GM18526 (cell line): ENCODE data around the gene SUPT6H.

ENCODE experiments used
- POLR2A ChIP-seq: IDR thresholded peaks from 3 replicates; pipeline ENCODE4 v1.6.1; 2011; ENCODE audit not compliant: insufficient read length; ENCODE audit errors: extremely low read depth

The SUPT6H gene

DNA sequence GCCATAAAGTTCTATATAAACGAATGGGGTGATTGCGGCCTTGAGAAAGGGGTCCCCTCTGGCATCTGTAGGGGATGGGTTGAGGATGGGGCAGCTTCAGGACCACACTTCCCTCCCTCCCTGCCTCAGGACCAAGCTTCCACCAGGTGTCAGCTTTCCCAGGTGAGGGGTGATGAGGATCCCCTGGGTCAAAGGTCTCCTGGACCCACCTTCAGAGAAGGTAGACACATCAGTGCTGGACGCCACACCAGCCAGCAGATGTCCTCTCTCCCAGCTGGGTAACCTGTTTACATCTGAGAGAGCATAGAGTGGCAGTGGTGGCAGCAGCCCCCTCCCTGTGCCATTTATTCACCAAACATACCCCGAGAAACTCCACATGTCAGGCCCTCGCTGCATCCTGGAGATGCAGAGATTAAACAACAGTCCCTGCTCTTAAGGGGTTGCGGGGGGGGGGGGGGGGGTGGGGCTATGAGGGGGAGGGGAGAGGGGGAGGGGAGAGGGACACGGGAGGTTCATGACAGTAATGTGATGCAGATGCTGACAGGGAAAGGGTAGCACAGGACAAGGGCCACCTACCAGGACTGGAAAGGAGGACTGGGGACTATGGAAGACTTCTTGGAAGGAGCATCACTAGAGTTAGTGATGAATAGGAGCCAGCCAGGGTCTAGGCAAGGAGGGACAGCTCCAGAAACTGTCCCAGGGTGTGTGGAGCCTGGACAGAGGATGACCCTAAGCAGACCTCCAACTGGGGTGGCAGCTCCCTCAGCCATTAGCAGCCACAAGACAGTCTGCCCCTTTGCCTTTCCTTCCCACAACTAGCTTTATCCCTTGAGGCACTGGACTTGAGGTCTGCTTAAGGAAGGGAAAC, 44.7 kb downstream of the SUPT6H start:
- TF ChIP-seq POLR2A, result no peak

DNA sequence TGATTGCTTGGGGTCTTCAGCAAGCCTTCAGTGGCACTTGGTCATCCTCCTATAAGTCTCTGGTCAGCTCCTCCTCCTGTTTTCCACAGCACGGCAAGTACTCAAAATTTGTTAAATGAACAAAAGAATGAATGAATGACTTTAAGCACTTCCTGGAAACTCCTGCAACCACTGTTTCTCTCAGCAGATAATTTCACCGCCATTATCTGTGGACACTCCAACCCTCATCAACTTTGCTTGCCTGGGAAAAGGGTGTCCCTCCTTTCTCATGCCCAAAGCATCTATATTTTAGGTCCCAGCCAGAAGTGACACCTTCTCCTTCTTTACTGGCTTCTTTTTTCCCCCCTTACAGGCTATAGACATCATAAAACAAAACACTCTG, 45.3 kb downstream of the SUPT6H start:
- no peak for TF ChIP-seq POLR2A

DNA sequence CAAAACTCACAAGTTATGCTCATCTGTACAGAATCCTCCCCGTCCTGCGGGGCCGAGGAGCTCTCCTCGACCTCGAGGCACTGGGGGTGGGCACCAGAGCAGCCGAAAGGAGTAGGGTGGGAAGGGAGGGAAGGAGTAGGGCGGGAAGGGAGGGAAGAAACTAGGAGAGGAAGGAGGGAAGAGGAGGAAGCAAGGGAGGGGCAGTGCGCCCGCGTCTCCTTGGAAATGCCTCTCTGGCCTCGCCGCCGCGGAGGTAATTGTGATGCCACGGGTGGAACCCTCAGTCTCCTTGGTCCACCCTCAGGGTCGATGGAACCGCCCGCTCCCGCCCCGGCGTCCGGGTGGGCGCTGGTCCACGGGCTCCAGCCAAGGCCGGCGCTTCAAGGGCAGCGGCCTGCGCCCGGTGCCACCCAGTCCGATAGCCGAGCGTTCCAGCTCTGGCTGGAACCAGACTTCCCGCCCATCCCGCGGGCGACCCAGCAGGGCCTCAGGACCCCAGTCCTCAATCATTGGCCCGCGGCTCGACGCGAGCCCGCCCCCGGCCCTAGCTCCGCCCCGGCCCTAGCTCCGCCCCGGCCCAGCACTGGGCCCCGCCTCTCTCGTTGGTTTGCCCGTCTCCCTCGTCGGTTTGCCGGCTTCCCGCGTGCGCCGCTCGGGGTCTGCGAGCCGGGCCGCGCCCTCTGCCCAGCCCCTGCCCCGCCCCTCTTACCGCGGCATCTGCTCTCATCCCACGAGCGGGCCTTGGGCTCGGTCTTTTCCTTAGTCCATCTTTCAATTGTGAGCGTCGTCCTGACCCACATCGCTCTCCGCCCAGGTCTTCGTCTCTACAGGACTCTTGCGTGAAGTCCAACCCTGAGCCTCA, 49.1 kb downstream of the SUPT6H start:
- TF ChIP-seq POLR2A, result peak; percentile 70

DNA sequence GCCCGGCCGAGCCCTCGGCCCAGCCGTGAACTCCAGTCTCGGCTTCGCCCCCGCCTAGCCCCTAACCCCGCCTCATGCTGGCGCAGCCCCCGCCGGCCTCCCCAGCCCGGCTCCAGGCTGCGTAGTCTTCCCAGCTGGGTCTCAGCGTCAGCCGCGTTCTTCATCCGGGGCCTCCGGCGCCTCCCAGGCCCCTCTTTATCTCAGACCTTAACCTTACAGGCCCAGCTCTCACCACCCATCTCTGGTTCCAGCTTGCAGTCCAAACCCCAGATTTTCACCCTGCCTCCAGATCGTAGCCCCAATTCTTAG, 49.7 kb downstream of the SUPT6H start, which contains the start of gene PROCA1:
PROCA1 (minus strand) TSS at position 166 of the 309 bp plus-strand sequence. CDS start 228 bp downstream, outside the sequence.
- TF ChIP-seq POLR2A, result no peak

DNA sequence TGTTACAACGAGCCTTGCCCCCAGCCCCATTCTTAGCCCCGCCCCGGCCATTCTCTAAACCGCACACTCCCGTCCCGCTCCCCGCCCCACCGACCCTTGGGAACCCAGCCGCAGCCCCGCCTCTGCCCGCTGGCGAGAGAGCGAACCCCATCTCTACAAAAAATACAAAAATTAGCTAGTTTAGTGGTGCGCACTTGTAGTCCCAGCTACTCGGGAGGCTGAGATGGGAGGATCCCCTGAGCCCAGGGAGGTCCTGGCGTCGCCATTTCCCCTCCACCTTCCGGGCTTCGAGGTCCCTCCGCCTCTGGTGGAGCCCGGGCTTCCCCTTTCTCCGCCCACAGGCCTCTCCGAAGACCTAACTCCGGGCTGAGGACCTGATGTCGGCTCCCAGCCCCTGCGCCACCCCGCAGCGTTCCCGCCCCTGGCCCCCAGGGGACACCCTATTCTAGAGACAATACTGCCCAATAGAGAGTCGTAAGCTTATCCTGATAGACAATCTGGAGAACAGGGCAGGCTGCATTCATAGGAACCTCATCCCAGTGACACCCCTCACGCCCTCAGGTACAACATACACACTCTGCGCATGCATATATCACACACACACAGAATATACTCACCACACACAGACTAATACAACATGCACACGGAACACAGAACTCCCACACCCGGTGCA, 50.2 kb downstream of the SUPT6H start:
- TF ChIP-seq POLR2A, result peak; percentile 29

DNA sequence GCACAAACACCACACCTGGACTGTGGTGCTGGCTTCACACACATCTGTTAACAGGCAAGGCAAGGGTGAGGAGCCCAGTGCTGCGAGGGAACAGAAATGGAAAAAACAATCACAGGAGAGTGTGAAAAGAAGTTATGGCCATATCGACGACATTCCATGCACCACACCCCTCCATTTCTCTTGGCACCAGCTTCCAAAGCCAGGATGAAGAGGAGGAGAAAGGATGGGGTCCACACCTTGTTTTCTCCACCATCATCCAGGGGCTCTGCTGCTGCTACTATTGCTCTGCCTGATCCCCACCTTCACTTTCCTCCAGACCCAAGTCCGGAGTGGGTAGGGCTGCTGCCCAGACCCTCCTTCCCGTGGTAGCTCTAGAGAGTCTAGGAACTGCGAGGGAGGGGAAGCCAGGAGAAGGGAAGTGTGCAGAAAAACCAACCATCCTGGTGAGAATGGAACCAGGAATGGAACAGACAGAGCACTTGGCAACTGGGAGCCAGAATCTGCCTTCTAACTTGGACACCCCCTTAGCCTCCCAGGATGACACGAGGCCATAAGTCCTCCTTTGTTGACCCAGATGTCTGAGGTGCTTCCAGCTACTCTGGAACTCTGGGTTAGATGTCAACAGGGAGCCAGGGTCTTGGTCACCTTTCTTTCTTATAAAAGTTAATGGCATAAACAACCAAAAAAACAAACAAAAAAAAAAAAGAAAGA, 50.9 kb downstream of the SUPT6H start:
- TF ChIP-seq POLR2A, result no peak

DNA sequence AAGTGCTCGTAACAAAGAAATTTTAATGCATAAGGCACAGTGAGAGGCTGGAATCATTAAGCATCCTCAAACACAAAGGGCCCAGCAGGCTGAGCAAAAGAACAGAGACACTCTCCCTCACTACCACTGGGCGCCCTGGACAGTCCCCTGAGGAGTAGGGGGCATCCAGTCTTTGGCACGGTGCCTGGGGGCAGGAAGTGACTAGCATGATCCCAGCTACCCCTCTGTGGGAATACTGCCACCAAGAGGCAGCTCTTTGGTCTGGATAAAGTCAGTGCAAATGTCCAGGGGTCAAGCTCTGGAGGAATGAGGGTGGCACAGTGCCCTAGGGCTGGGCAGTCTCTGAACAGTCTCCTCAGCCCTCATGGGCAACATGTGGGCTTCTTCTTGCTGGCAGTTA, 52.3 kb downstream of the SUPT6H start:
- no peak for TF ChIP-seq POLR2A

DNA sequence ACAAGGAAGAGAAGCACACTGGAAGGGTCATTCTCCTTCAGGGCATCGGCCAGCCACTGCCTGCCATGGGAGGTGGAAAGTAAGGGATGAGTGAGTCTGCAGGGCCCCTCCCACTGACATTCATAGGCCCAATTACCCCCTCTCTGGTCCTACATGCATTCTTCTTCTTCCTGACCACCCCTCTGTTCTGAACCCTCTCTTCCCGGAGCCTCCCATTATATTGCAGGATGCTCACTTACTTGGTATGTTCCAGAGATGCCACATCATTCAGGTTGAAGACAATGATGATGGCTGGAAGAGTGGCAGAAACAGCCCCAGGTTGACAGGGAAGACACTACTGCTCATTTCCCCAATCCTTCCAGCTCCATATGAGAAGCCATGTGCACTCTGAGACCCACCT, 53.2 kb downstream of the SUPT6H start:
- TF ChIP-seq POLR2A, result no peak

DNA sequence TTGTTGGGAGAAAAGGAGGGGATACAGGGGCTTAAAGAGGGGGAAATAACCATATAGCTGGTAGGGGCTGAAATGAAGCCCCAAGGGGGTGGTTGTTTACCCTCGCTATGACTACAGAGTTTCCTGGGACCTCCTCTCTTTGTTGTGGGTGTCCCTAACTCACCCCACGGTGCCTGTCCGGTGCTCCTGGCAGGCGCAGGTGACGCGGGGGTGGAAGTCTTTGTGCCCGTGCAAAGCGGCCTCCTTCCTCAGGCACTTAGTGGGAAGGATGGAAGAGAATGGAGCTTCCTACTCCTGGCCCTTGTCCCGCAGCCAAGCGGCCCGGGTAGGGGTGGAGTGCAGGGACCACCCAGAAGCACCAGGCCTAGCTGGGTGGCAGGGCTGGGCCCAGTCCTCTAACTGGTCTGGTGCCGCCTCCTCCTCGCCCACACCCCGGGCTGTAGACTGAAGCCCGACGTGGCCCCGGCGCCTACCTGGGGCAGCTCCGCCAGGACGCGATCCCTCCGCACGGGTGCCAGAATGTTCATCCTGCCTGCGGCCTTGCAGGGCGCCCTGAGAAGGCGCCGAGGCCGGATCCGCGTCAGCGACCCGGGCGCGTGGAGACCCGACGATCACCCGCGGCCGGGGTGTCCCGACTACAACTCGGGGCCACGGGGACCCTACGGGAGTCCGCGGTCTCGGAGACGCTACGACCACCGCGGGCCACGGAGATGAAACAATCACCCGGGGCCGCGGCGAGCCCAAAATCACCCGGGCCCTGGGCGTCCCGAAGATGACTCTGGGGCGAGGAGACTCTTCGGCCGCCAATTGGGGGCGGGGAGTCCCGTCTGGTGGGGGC, 55.0 kb downstream of the SUPT6H start:
- TF ChIP-seq POLR2A, result no peak

DNA sequence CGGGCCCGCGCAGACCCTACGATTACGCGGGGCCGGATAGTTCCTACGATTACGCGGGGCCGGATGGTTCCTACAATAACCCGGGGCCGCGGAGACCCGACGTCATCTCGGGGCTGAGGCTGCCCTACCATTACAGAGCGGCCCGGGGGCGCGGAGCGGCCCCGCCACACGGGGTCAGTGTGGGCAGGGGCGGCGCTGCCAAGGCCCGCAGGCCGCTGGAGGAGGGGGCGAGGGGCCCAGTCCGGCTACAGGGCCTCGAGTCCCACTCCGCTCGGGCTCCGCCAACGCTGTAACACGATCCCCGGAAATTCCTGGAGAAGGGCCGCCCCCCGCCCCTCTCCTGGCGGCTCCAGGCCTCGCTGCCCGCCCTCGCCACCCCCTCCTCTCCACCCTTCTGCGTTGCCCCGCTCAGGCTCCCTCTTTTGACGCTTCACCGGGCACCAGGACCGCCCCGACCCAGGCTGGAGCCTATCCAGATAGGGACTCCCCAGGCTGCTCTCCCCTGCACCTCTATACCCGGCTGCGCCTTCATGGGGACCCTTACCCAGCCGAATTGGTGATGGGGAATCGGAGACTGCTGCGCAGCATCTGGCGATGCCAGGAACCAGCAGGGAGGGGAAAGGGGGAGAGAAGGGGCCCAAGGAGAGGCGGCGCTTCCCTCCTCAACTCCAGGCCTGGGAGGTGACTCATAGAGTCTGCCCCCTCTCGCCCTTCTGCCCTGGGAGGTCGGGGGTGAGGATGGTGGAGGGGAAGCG, 55.8 kb downstream of the SUPT6H start, which contains the start of gene RAB34:
RAB34 (minus strand) TSS at position 291 of the 755 bp plus-strand sequence. CDS start 602 bp downstream, outside the sequence.
- TF ChIP-seq POLR2A, result no peak

DNA sequence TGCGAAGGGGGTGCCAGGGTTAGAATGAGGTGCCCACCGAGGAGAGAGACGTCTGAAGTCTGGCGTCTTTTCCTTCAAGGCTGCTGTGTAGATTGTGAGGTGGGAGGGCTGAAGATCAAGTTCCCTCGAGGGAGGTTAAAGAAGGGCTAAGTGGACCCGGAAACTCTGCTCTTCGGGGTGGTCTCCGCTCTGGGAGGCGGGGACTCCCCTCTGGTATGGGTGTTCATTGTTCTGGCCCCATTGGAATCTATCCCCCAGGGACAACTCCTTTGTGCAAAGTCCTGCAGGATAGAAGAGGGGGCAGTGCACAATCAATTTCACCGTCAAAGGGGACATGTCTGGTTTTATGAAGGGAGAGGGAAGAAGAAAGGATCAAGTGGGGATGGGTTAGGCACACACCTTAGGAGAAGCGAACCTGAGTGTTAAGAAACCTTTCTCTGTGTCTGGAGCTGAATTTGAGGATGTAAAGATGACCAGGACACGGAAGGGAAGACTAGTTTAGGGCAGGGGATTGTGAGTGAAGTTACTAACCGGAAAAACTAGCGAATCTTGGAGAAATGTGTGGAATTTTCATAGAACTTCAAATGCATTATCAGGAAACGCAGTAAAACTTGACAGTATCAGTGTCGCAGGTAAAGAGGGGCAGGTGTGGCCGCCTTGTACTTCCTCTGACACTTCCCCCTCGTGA, 56.5 kb downstream of the SUPT6H start:
- TF ChIP-seq POLR2A, result no peak

DNA sequence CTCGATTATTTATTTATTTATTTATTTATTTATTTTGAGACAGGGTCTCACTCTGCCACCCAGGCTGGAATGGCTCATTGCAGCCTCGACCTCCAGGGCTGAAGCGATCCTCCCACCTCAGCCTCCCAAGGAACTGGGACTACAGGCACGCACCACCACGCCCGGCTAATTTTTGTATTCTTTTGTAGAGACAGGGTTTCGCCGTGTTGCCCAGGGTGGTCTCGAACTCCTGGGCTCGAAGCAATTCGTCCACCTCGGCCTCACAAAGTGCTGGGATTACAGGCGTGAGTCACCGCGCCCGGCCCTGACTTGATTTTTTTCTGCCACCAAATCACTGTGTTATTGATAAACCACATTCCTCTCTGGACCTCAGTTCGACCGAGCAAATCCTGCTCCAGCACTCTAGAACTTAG, 57.0 kb downstream of the SUPT6H start:
- no peak for TF ChIP-seq POLR2A
